B cell (primary cell): Measurements from ENCODE around the gene OR6S1. TPM values are rescaled to one million over a fixed set of nuclear protein-coding genes. Genes with fewer than 3 reads are reported as not detected.

ENCODE experiments used
- ATAC-seq: fragments of 200-7000 bp; cut with Tn5 transposase; one replicate; pipeline ENCODE4 v1.10.0; 2021; ENCODE audit warnings: low read depth, mild to moderate bottlenecking, moderate number of reproducible peaks, moderate library complexity
- CTCF ChIA-PET: fragments of 350-600 bp; sonication (Branson Sonifier 250); formaldehyde crosslinking; loops from one replicate; lab custom pipeline; 2021; ENCODE audit warnings: antibody characterized with exemption, inconsistent platforms; lab: Charles Lee
- POLR2A ChIA-PET: fragments of 350-600 bp; sonication (Branson Sonifier 250); formaldehyde crosslinking; loops from one replicate; lab custom pipeline; 2021; ENCODE audit warnings: antibody characterized with exemption; lab: Charles Lee
- DNase-seq: peaks from one replicate; pipeline ENCODE4 v3.0.0; 2013
- H2AFZ ChIP-seq: 2 replicates; pipeline ENCODE4 v1.6.1; 2012; ENCODE audit warnings: mild to moderate bottlenecking, low read depth, low read length; ENCODE audit not compliant: insufficient read depth, poor library complexity, severe bottlenecking
- H3K27ac ChIP-seq, 2 donors: 1 replicate in 1 of 2; 2 replicates in 1 of 2; pipeline ENCODE4 v1.5.1; 2012 to 2013; ENCODE audit warnings: low read length in 2 of 2, mild to moderate bottlenecking in 2 of 2, moderate library complexity in 1 of 2
- H3K27me3 ChIP-seq, 4 experiments: fragments of 200-600 bp in 1 of 4; sonication (generic) in 1 of 4; replicated peaks in 1 of 4; 1 replicate in 2 of 4; 2 replicates in 2 of 4; pipeline versions ENCODE4 v1.6.1 to v1.7.0; 2013 to 2016; ENCODE audit warnings: low read length in 3 of 4, mild to moderate bottlenecking in 2 of 4, mixed read lengths in 1 of 4, moderate library complexity in 1 of 4; ENCODE audit not compliant: insufficient read depth in 4 of 4, control insufficient read depth in 3 of 4; ENCODE audit errors: control extremely low read depth in 1 of 4
- H3K36me3 ChIP-seq, 2 experiments: replicated peaks in 1 of 2; 1 replicate in 1 of 2; 2 replicates in 1 of 2; pipeline versions ENCODE4 v1.6.1 to v1.7.1; 2013; ENCODE audit warnings: low read length in 1 of 2; ENCODE audit not compliant: insufficient read depth in 2 of 2, control insufficient read depth in 1 of 2; ENCODE audit errors: control extremely low read depth in 1 of 2, extremely low read depth in 1 of 2
- H3K4me1 ChIP-seq, 2 donors: fragments of 200-600 bp in 1 of 2; sonication (generic) in 1 of 2; 1 replicate in 1 of 2; 2 replicates in 1 of 2; pipeline versions ENCODE4 v1.5.1 to v1.6.1; 2013 to 2017; ENCODE audit warnings: low read length in 2 of 2; ENCODE audit not compliant: control insufficient read depth in 2 of 2, insufficient read depth in 2 of 2
- H3K4me2 ChIP-seq: replicated peaks from 2 replicates; pipeline ENCODE3; 2012; ENCODE audit warnings: mild to moderate bottlenecking, low read depth, low read length; ENCODE audit not compliant: poor library complexity, severe bottlenecking
- H3K4me3 ChIP-seq, 5 experiments: fragments of 200-600 bp in 1 of 5; sonication (generic) in 1 of 5; 1 replicate in 3 of 5; 2 replicates in 2 of 5; pipeline versions ENCODE4 v1.5.1 to v1.7.0; 2011 to 2016; ENCODE audit warnings: low read length in 4 of 5, mild to moderate bottlenecking in 4 of 5, low read depth in 2 of 5, control low read depth in 1 of 5, moderate library complexity in 1 of 5; ENCODE audit not compliant: insufficient read depth in 1 of 5; ENCODE audit errors: control extremely low read depth in 1 of 5, extremely low read depth in 1 of 5
- H3K79me2 ChIP-seq: fragments of 200-600 bp; sonication (generic); one replicate; pipeline ENCODE4 v1.6.0; 2016; ENCODE audit warnings: low read length; ENCODE audit not compliant: control insufficient read depth, insufficient read depth
- H3K9ac ChIP-seq: fragments of 200-600 bp; sonication (generic); 2 replicates; pipeline ENCODE4 v1.6.1; 2017; ENCODE audit warnings: mild to moderate bottlenecking, low read length, moderate library complexity
- H3K9me3 ChIP-seq, 3 donors: one replicate each; pipeline versions ENCODE4 v1.6.1 to v1.7.1; 2013; ENCODE audit warnings: low read length in 2 of 3; ENCODE audit not compliant: control insufficient read depth in 2 of 3, insufficient read depth in 1 of 3; ENCODE audit errors: control extremely low read depth in 1 of 3
- H4K20me1 ChIP-seq: 2 replicates; pipeline ENCODE4 v1.6.0; 2012; ENCODE audit warnings: mild to moderate bottlenecking, low read length; ENCODE audit not compliant: insufficient read depth, control insufficient read depth, poor library complexity, severe bottlenecking
- H3K27ac Mint-ChIP-seq: one replicate; pipeline ENCODE4 v1.8.0; 2021; ENCODE audit warnings: mixed read lengths
- H3K27me3 Mint-ChIP-seq: one replicate; pipeline ENCODE4 v1.8.0; 2021; ENCODE audit warnings: mixed read lengths
- H3K4me1 Mint-ChIP-seq: one replicate; pipeline ENCODE4 v1.8.0; 2021; ENCODE audit warnings: mixed read lengths
- H3K4me3 Mint-ChIP-seq: one replicate; pipeline ENCODE4 v1.8.0; 2021; ENCODE audit warnings: mixed read lengths
- H3K9me3 Mint-ChIP-seq: one replicate; pipeline ENCODE4 v1.8.0; 2022; ENCODE audit warnings: mixed read lengths; ENCODE audit not compliant: insufficient read depth
- EZH2 ChIP-seq: IDR thresholded peaks from 2 replicates; pipeline ENCODE4 v1.6.1; 2012; ENCODE audit warnings: borderline replicate concordance, low read depth, mild to moderate bottlenecking, moderate library complexity, low read length; ENCODE audit not compliant: insufficient read depth, poor library complexity, severe bottlenecking
- WGBS: methylation state at CpG from one replicate; pipeline ENCODE4 v1.1.5; 2013; ENCODE audit warnings: missing lambda C conversion rate; ENCODE audit not compliant: insufficient coverage; 5-methylcytosine and 5-hydroxymethylcytosine counted together
- intact Hi-C: fragments of 100-400 bp; cut with micrococcal nuclease; formaldehyde crosslinking; loops from one replicate; pipeline ENCODE4 v1.10.0; 2022
- polyA plus RNA-seq: library from polyadenylated mRNA; depleted of rRNA; stranded (reverse); fragments of >200 nt; gene quantifications from 2 replicates; pipeline ENCODE4 v1.2.3, GENCODE V29; 2012
- total RNA-seq, 2 donors: library from RNA; stranded (reverse); fragments of 120-200 nt in 1 of 2; gene quantifications; 1 replicate in 1 of 2; 2 replicates in 1 of 2; pipeline versions ENCODE4 v1.2.3 to v1.2.4, GENCODE V29; 2013 to 2022
- TF ChIP-seq, protein P1 (sequence below): fragments of 200-600 bp; IDR thresholded peaks from one replicate; pipeline ENCODE4 v1.8.0; 2022; ENCODE audit warnings: antibody characterized with exemption, mild to moderate bottlenecking

The OR6S1 gene
- total and polyA plus RNA-seq, 2 donors (not counting 1 experiment from before 2014, with no cell fraction given) = 0.16 TPM; not detected in 1

- H4K20me1 ChIP-seq = no peaks in the 10 kb centered on the region
- H3K27ac ChIP-seq = peak overlapping the region; percentile 43 to 92
- 34% methylated on average over 9 of the region's 22 CpGs for WGBS
- no peaks in the 10 kb centered on the region for H3K27me3 ChIP-seq
- CTCF ChIA-PET = interaction anchor here (0.7 to 20.0 kb wide), 10 partner anchors 12 to 357 kb away, joined by 3 to 445 read pairs (median 15); partner anchors contain the start of gene PARP2
- POLR2A ChIA-PET = interaction anchor here (1.8 to 5.8 kb wide), 4 partner anchors 16 to 342 kb away, joined by 6 to 42 read pairs (median 25); partner anchors contain the start of gene PARP2
- TF ChIP-seq, protein P1, sequence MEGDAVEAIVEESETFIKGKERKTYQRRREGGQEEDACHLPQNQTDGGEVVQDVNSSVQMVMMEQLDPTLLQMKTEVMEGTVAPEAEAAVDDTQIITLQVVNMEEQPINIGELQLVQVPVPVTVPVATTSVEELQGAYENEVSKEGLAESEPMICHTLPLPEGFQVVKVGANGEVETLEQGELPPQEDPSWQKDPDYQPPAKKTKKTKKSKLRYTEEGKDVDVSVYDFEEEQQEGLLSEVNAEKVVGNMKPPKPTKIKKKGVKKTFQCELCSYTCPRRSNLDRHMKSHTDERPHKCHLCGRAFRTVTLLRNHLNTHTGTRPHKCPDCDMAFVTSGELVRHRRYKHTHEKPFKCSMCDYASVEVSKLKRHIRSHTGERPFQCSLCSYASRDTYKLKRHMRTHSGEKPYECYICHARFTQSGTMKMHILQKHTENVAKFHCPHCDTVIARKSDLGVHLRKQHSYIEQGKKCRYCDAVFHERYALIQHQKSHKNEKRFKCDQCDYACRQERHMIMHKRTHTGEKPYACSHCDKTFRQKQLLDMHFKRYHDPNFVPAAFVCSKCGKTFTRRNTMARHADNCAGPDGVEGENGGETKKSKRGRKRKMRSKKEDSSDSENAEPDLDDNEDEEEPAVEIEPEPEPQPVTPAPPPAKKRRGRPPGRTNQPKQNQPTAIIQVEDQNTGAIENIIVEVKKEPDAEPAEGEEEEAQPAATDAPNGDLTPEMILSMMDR = no peak
- TF ChIP-seq EZH2 = no peak
- H3K4me2 ChIP-seq = peak overlapping the region; percentile 76
- DNase-seq (no peak), ATAC-seq (no peak)
- H3K9me3 ChIP-seq = no peaks in the 10 kb centered on the region
- H3K9ac ChIP-seq = peak overlapping the region; percentile 87
- Mint-ChIP-seq H3K27ac (no peak overlapping the region), H3K4me3 (no peak overlapping the region), H3K9me3 (no peaks in the 10 kb centered on the region), H3K27me3 (no peaks in the 10 kb centered on the region), H3K4me1 (peaks cover 6% of the 10 kb centered on the region)
- peak overlapping the region; percentile 81 for H2AFZ ChIP-seq
- peaks cover 27 to 43% of the 10 kb centered on the region in 2 donors for H3K4me1 ChIP-seq
- intact Hi-C loops = loop anchor here (2.0 to 5.0 kb wide), 2 partner anchors 54 to 287 kb away; no protein-coding TSS in a partner anchor
- H3K36me3 ChIP-seq = no peaks in the 10 kb centered on the region
- peak overlapping the region; percentile 81 to 95 (median 92) for H3K4me3 ChIP-seq
- H3K79me2 ChIP-seq = no peaks in the 10 kb centered on the region
These were observed 43.4 kb upstream of the OR6S1 start for GRCh38 chr14:20684662-20685456.
